Posterior vena cava (tissue), 2 donors: ENCODE data around the gene CEMIP2. TPM values are rescaled to one million over a fixed set of nuclear protein-coding genes. Genes with fewer than 3 reads are reported as not detected.
"Not testable (repeated sequence)": the region's sequence is repeated elsewhere in the genome, so short reads cannot be mapped to it uniquely, and the experiment has no call there.

ENCODE experiments used
- DNase-seq: peaks from one replicate; pipeline ENCODE4 v3.0.0-alpha.2; 2020; ENCODE audit warnings: low spot score
- intact Hi-C, 2 donors: fragments of 100-400 bp; cut with DNase I; formaldehyde crosslinking; loops; one replicate each; pipeline versions ENCODE4 v1.14.1 to v1.14.2; 2022 to 2023
- total RNA-seq, 2 donors: library from RNA; stranded (reverse); fragmentation: NEBNext Ultra II Directional; extraction: Animal tissue kit (Norgen Biotek cat#: 25700); gene quantifications; one replicate each; pipeline ENCODE4 v1.2.1, GENCODE V29; 2021
- donor health status: DM: yes; HTN: yes; CAD: no.
- donor health status: DM: yes; HTN: yes; CAD: no.

Gene CEMIP2
- total RNA-seq, 2 donors from 2014 or later = 39.1 to 43.3 TPM

DNA sequence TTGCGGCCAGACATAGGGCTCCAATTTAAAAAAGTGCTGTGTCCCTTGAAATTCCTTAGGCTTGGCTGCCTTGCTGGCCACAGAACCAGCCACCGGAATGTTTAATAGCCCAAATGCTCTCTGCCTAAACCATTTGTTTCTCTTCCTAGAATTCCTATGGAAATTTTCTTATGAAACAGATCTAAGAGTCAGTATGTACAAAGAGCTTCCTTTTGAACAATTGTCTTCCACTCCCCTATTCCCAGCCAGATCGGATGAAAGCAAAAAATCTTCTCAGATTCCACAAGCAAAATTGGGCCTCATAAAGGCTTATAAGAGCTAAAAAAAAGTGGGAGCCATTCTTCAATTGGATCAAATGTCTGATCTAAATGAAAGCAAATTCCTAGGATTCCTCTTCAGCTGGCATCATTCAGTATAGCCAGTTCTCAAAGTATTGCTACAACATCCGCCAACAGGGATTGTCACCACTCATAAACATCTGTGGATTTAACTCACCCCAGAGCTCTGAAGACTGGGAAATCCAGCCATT, 104.3 kb downstream of the CEMIP2 start:
- intact Hi-C loops = no loop called here
- no peak for DNase-seq

DNA sequence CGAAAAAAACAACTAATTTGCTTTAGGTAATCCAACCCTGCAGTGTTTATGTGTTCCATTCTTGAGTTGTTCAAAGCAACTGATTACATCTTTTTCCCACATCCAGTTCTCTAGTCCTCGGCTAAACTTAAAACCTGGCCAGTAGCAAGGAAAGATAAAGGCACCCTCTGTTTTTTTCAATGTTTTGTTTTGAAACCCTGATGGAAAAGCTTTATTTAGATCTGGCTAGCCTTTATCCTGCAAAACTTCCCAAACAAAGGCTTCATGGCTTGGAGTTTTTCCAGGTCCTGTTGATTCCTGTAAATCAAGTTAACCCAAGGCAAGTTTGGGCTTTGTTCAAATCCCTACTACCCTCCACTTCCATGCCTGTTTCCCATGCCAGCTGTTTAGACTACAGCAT, 105.1 kb downstream of the CEMIP2 start:
- intact Hi-C loops = no loop called here

DNA sequence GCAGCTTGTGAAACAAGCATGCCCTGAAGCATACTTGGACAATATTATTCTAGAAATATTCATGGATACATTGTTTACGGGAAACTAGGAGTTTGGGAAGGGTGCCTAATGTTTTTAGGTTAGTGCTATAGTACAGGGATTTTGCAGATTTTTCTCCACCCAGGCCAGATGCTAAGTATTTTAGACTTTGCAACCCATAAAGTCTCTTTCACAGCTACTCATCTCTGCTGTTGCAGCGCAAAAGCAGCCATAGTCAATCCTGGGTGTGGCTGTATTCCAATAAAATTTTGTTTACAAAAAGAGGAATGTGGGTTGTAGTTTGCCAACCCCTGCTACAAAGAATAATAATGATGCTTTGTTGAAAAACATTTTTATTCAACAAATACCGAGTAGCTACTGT, 106.2 kb downstream of the CEMIP2 start:
- no peak for DNase-seq
- intact Hi-C loops = no loop called here

More for the DNA sequence above, 105.1 kb downstream of the CEMIP2 start:
- no peak for DNase-seq

DNA sequence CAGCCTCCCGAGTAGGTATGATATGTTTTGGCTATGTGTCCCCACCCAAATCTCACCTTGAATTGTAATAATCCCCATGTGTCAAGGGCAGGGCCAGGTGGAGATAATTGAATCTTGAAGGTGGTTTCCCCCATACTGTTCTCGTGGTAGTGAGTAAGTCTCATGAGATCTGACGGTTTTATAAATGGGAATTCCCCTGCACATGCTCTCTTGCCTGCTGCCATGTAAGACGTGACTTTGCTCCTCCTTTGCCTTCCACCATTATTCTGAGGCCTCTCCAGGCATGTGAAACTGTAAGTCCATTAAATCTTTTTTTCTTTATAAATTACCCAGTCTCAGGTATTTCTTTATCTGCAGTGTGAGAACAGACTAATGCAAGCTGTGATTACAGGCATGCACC, 111.0 kb downstream of the CEMIP2 start:
- DNase-seq, intact Hi-C loops: not testable (repeated sequence)

DNA sequence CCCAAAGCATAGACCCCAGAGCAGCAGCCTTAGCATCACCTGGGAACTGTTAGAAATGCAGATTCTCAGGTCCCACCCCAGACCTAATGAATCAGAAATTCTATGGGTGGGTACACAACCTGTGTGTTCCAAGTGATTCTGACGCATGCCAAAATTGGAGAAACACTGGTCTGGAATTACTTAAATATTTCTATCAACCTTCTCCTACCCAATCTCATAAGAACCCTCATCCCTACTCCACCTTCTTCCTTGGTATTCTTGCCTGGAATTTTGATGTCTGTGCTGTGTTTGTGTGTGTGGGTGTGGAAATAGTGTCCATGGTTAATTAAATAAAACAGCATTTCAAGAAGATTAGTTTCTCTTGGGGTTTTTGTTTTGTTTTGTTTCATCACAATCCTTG, 111.8 kb downstream of the CEMIP2 start:
- intact Hi-C loops = no loop called here

DNA sequence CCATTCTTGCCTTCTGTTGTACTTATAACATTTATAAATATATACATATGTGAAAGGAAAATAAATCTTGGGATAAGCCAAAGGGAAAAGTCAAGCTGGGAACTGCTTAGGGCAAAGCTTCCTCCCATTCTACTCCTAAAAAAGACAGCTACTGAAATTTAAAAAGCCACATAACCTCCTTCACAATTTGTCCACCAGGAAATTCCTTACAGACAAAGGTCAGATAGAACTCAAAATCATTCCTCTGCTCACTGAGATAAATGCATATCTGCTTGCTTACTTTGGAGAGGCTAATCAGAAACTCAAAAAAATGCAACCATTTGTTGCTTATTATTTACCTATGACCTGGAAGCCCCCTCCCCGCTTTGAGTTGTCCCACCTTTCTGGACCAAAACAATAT, 112.5 kb downstream of the CEMIP2 start:
- intact Hi-C loops = no loop called here
- no peak for DNase-seq

More for the DNA sequence above, 111.8 kb downstream of the CEMIP2 start:
- DNase-seq = no peak

DNA sequence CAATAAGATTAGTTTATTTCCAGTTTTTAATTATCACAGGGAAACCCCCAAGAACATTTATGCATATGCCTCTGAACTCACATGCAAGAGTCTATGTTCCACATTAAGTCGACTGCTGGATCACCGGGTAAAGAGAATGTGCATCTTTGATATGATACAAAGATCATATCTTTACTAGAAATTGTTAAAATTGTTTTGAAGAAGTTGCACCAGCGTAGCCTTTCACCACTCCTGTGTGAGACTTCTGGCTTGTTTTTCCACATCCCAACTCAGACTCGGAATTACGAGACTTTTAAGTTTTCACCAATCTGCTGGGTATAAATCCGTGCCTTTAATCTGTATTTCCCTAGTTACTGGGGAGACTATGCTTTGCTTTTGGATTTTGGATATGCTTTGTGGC, 113.2 kb downstream of the CEMIP2 start:
- intact Hi-C loops = no loop called here

DNA sequence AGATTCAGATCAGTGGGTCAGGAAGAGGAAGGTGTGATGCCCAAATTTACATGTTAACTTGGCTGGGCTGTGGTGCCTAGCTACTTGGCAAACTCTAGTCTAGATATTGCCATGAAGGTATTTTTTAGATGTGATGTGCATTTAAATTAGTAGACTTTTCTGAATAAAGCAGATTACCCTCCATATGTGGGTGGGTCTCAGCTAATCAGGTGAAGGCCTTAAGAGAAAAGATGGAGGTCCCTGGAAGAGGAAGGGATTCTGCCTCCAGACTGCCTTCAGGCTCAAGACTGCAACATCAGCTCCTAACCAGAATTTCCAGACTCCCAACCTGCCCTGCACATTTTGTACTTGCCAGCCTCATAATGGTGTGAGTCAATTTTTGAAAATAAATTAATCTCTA, 115.8 kb downstream of the CEMIP2 start:
- no peak for DNase-seq
- intact Hi-C loops = no loop called here

More for the DNA sequence above, 113.2 kb downstream of the CEMIP2 start:
- DNase-seq = no peak

DNA sequence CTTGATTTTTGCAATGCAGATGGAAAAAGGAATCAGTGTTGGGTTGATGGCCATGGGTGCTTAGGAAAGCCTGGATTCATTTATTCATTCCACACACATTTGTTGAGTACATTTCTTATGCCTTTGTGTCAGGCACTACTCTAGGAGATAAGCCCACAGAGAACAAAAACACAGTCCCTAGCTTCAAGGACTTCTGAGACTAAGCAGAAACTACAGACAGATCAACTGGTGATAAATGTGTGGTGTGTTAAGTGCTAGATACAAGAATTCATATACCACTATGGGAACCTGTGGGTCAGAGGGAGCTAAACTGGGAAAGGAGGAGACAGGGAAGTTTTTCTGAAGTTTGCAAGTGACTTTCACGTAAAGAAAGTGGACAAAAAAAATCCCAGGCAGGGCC, 119.9 kb downstream of the CEMIP2 start:
- no peak for DNase-seq
- intact Hi-C loops = no loop called here

DNA sequence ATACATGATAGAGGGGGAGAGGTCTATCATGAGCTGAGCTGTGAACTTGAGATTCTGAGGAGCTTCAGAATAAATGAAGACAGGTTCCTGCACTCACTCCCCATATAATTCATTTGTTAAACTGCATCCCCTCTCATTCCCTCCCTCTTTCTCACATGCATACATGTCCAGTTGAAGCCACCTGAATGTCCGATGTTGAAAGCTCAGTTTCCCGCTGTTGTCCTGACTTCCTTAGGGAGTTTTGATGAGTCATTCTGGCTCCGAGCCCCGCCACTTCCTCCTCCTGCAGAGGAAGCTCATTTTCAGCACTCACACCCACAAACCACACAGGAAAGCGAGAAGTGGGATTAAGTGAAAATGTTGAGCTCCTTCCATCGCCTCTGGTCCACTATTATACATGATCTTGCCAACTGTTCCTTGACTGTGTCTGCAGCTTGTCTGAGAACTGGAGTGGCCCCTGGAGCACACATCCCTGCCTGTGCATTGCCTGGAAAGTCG, 121.2 kb downstream of the CEMIP2 start:
- intact Hi-C loops = no loop called here
- peak; percentile 89 for DNase-seq

DNA sequence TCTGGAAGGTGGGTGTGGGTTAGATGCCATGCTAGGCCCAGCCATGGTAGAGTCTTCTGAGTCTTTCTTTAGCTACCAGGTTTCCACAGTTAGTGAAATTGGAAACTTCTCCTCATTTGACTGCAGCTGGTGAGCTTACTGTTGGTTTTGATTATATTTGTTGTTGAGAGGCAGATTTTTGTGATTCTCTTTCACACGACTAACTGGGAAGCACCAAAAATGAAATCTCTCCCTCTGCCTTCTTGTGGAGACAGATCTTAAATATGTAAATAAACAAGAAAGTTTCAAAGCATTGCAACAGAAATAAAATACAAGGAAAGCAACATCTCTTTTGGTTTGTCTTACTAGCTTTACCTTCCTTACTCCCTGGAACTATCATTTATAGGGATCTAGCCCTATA, 122.2 kb downstream of the CEMIP2 start:
- DNase-seq = no peak
- intact Hi-C loops = no loop called here

DNA sequence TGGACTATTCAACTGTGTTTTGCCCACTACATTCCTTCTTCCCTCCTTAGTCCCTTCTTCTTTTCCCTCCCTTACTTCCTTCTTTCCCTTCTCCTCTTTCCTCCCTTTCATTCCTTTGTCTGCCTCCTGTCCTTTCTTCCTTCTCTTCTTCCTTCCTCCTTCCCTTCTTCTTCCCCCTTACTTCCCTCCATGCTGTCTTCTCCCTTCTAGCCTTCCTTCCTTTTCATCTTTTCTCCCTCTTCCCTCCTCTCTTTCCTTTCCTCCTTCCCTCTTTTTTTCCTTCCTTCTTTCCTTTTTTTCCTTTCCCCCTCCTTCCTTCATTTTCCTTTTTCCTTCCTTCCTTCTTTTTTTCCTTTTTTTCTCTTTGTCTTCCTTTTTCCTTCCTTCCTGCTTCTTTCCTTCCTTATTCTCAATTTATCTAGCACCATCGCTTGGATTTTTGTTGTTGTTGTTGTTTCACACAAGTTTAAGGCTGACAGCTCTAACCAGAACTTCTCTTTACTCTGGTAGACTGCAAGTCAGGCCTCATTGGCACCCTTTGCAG, 123.4 kb downstream of the CEMIP2 start:
- no peak for DNase-seq
- intact Hi-C loops = no loop called here

DNA sequence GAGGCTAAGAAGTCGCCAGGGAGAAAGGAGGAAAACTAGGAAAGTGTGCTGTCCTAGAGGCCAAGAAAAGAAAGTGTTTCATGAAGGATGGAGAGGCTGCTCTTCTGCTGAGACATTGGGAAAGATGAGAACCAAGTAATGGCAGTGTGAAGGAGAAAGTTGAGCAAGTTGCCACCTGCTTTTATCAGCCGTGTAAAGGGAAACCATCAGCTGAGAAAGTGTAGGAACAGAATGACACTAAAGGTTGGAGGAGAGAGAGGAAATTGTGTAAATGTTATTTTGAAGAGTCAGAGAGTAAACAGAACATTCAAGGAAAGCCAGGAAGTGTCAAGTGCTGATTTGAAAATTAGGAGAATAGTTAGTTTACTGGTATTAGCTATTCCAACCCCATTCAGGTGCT, 125.0 kb downstream of the CEMIP2 start:
- intact Hi-C loops = no loop called here
- no peak for DNase-seq

DNA sequence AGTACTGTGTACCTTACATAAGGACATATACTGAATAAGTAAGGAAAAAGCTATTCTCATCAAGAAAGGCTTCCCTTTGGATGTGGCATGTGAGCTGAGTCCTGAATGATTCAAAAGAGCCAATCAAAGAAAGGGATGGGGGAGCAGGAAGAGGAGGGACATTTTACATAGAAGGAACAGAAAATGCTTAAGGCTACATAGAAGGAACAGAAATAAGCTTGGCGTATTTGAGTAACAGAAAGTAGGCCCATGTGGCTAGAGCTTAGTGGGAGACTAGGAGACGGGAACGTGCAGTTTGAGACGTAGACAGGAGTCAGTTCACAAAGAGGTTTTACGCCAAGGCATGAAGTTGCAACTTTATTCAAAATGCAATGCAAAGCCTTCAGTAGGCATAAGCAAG, 126.3 kb downstream of the CEMIP2 start:
- no peak for DNase-seq
- intact Hi-C loops = no loop called here

DNA sequence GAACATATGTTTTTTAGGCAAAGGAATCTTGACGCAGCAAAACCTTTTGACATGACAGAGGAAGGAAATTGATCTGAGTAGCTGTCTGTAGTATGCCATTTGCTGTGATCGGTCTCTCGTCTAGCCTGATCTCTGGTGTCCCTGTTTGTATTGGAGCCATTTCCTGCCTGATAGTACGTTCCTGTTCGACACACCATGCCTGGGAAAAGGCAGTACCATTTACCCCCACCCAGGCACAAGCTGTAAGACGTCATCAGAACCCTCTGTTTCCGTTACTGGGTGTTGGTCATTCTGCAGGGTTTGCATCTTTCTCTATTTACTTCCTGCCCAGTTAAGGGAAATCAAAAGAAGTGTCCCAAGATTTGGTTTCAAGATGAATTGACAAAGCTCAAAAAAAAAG, 129.7 kb downstream of the CEMIP2 start:
- no peak for DNase-seq
- intact Hi-C loops = no loop called here

DNA sequence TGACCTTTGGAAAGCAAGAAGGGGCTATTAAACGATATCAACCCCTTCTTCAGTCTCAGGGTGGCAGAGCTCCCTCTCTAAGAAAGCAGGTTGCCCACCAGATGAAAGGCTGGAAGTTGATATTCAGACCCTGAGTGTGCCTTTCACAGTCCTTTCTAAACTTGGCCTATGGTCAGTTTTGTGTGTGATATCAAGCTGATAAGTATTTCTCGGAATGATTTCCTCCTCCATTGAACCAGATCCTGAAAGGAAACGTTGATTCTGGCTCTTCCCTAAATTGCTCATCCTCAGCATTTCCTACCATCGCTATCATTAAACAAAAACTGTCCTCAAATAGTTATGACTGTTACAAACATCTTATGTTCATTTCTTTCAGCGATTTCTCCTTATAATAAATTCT, 130.4 kb downstream of the CEMIP2 start:
- no peak for DNase-seq
- intact Hi-C loops = no loop called here

DNA sequence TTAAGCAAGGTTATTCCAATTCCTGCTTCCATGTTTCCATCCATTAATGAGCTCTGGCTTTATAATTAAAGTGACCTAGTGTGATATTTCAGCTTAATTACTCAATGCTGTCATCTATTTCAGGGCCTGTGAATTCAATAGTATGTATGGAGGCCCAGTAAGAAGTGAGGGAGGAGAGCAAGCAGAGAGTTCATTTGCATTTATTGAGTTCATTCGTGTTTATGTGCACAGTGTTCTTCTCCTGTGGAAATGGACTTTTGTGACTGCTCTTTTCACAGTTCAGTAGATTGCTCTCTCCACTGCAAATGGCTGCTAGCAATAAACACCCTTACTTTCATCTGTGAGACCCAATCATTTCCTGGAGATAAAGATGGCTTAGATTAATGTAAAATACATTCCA, 130.9 kb downstream of the CEMIP2 start:
- DNase-seq = no peak
- intact Hi-C loops = no loop called here

DNA sequence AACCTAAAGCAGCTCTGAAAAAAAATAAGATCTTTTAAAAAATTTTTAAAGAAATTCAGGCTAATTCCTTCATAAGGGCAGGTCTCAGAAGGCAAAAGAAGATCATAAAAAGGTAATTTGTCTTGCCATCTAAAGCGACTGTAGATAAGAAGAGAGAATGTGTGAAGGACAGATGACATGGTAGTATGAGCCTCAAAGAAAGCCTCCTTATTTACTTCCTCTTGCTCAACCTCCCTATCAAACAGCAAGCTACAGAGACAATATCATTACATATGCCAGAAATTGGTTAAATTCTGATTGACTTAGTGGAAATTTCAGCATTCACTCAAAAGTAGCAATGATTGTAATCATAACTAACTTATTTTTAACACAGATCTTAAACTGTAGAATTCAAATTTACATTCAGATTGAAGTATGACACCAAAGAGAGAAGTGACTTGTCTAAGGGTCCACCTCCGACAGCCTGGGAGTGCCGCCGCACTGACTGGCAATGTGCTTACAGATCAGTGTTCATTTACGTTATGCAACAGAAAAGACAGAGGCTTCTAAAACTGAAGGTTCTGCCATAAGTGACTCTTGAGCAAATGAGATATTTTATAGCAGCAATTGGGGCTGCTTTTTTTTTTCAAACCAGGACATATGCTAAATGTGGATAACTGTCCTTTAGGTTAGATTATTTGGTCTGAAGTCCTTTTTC, 132.0 kb downstream of the CEMIP2 start:
- no peak for DNase-seq
- intact Hi-C loops = no loop called here

DNA sequence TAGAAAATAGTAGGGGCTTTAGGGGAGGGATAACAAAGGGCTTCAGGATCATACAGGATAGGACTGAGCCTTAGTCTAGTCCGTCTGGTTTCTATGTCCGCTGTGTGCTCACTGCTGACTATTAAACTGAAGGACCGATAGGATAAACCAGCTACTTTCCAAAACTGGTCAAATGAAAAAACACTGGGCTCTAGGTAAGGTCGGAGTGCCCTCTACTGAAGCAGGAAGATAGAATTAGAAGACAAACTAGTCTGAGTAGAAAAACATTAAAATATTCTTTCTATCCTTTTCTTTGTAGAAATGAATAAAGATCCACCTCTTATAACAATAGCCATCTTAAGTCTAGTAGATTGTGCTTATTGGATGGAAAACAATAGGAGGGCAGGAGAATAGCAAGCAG, 133.6 kb downstream of the CEMIP2 start:
- intact Hi-C loops = no loop called here
- DNase-seq = no peak
